ENCODE results near the gene NCOA7. TPM values are rescaled to one million over a fixed set of nuclear protein-coding genes. Genes with fewer than 3 reads are reported as not detected.

The NCOA7 gene
- total RNA-seq, 1 experiment from 2014 or later: 9.4 TPM

DNA sequence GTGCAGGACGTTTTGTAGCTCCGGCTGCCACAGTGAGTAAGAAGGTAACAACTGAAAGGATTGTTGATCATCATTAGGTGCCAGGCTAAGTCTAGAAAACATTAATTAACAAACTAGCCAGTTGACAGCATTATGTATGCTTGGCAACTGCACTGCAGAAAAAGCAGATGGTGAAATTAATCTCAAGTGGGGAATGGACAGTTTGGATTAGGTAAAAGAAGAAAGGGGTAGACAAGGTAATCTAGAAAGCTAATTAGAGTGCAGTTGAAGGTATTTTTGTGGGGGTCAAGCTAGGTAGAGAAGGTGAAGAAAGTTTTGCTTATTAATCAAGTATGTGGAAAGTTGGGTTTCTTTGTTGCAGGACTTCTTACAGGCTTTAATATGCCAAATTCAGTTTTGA lies 96.2 kb downstream of the NCOA7 start:
- Histone ChIP-seq H3K79me1 (ENCODE audit: insufficient read depth, low read depth, low read length, poor library complexity, severe bottlenecking) (no peaks in the 10 kb centered on the region), H3K9me3 (ENCODE audit: control insufficient read depth, low read depth, low read length) (no peaks in the 10 kb centered on the region), H3K9ac (ENCODE audit: extremely low read depth, insufficient read length, low read length) (no peak overlapping the region), H3K14ac (ENCODE audit: insufficient read depth, low read length) (no peak overlapping the region), H3K23me2 (ENCODE audit: insufficient read length, low read depth, low read length, poor library complexity, severe bottlenecking) (no peaks in the 10 kb centered on the region), H3T11ph (ENCODE audit: low read length) (no peak overlapping the region), H3K27me3 (ENCODE audit: insufficient read depth, low read length) (no peaks in the 10 kb centered on the region), H2BK5ac (ENCODE audit: insufficient read length, low read length) (no peak overlapping the region), H3K79me2 (ENCODE audit: insufficient read depth, low read length) (no peaks in the 10 kb centered on the region), H3K18ac (ENCODE audit: insufficient read length, low read depth, low read length) (no peak overlapping the region), H2AK5ac (ENCODE audit: insufficient read length, low read length) (no peak overlapping the region), H3K4ac (ENCODE audit: low read depth, low read length) (no peak overlapping the region), H2BK20ac (ENCODE audit: low read depth, low read length, poor library complexity, severe bottlenecking) (no peak overlapping the region), H2BK12ac (ENCODE audit: insufficient read length, low read depth, low read length) (no peak overlapping the region), H2BK15ac (ENCODE audit: low read depth, low read length) (no peak overlapping the region), H3K4me2 (ENCODE audit: insufficient read depth, insufficient read length, low read length) (no peak overlapping the region), H3K27ac (ENCODE audit: insufficient read length, low read depth, low read length) (no peak overlapping the region), H3K4me1 (ENCODE audit: insufficient read depth, low read length) (no peaks in the 10 kb centered on the region), H4K5ac (ENCODE audit: insufficient read length, low read depth, low read length) (no peak overlapping the region), H3K56ac (ENCODE audit: insufficient read length, low read depth, low read length) (no peak overlapping the region), H4K8ac (replicated peaks; ENCODE audit: insufficient read length, low read depth, low read length) (no peak overlapping the region), H4K91ac (ENCODE audit: insufficient read length, low read depth, low read length) (no peak overlapping the region), H4K20me1 (ENCODE audit: control insufficient read depth, insufficient read depth, insufficient read length) (no peaks in the 10 kb centered on the region), H3K23ac (ENCODE audit: insufficient read length, low read depth, low read length) (no peak overlapping the region), H2BK120ac (ENCODE audit: low read depth, low read length, poor library complexity, severe bottlenecking) (no peak overlapping the region), H2AFZ (ENCODE audit: low read length) (no peak overlapping the region)
- WGBS (ENCODE audit: extremely low coverage, insufficient read length, low lambda C conversion rate): no CpG with 5 or more reads among the region's 2 CpGs
- no peak overlapping the region for H3K4me3 Mint-ChIP-seq
- peaks cover 4 to 9% of the 10 kb centered on the region in 2 experiments for H3K4me1 Mint-ChIP-seq
- peaks cover 0 to 10% (median 5%) of the 10 kb centered on the region in 3 experiments; a peak in 5 of 7 replicates for H3K36me3 Mint-ChIP-seq (ENCODE audit: insufficient read depth in 1 of 3, low read depth in 3 of 3)
- TF ChIP-seq, protein P1, sequence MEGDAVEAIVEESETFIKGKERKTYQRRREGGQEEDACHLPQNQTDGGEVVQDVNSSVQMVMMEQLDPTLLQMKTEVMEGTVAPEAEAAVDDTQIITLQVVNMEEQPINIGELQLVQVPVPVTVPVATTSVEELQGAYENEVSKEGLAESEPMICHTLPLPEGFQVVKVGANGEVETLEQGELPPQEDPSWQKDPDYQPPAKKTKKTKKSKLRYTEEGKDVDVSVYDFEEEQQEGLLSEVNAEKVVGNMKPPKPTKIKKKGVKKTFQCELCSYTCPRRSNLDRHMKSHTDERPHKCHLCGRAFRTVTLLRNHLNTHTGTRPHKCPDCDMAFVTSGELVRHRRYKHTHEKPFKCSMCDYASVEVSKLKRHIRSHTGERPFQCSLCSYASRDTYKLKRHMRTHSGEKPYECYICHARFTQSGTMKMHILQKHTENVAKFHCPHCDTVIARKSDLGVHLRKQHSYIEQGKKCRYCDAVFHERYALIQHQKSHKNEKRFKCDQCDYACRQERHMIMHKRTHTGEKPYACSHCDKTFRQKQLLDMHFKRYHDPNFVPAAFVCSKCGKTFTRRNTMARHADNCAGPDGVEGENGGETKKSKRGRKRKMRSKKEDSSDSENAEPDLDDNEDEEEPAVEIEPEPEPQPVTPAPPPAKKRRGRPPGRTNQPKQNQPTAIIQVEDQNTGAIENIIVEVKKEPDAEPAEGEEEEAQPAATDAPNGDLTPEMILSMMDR (conservative IDR thresholded peaks at IDR 0.05): no peak
- H3K9me3 Mint-ChIP-seq: no peaks in the 10 kb centered on the region
- no peak overlapping the region for H3K27ac Mint-ChIP-seq
- no peak for DNase-seq
- no peaks in the 10 kb centered on the region for H3K27me3 Mint-ChIP-seq (ENCODE audit: low read depth)
